ENCODE measurements around the gene GATAD2A.
"Not testable (repeated sequence)": the region's sequence is repeated elsewhere in the genome, so short reads cannot be mapped to it uniquely, and the experiment has no call there.

GATAD2A gene

DNA sequence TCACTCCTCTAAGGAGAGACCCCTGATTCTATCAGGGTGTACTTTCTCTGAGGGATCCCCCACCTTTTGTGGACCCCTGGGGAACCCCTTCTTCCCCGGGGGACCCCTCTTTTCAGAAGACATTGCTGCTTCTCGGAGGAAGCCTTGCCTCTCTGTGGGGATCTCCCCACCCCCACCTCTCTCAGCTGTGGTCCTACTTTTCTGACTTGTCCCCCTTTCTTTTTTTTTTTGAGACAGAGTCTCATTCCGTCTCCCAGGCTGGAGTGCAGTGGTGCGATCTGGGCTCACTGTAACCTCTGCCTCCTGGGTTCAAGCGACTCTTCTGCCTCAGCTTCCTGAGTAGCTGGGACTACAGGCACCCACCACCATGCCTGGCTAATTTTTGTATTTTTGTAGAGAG, 18.4 kb upstream of the GATAD2A start:
- TF ChIP-seq, protein P1, sequence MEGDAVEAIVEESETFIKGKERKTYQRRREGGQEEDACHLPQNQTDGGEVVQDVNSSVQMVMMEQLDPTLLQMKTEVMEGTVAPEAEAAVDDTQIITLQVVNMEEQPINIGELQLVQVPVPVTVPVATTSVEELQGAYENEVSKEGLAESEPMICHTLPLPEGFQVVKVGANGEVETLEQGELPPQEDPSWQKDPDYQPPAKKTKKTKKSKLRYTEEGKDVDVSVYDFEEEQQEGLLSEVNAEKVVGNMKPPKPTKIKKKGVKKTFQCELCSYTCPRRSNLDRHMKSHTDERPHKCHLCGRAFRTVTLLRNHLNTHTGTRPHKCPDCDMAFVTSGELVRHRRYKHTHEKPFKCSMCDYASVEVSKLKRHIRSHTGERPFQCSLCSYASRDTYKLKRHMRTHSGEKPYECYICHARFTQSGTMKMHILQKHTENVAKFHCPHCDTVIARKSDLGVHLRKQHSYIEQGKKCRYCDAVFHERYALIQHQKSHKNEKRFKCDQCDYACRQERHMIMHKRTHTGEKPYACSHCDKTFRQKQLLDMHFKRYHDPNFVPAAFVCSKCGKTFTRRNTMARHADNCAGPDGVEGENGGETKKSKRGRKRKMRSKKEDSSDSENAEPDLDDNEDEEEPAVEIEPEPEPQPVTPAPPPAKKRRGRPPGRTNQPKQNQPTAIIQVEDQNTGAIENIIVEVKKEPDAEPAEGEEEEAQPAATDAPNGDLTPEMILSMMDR (IDR thresholded peaks at IDR 0.05; ENCODE audit: insufficient read depth, low read length, missing control alignments): no peak
- H3K4me3 ChIP-seq (ENCODE audit: low read depth, low read length): no peak overlapping the region; the same call in 1 of the 2 replicates
- DNase-seq (ENCODE audit: low read depth, low spot score): no peak
- ChIA-PET CTCF (no interaction called here), POLR2A (no interaction called here)

DNA sequence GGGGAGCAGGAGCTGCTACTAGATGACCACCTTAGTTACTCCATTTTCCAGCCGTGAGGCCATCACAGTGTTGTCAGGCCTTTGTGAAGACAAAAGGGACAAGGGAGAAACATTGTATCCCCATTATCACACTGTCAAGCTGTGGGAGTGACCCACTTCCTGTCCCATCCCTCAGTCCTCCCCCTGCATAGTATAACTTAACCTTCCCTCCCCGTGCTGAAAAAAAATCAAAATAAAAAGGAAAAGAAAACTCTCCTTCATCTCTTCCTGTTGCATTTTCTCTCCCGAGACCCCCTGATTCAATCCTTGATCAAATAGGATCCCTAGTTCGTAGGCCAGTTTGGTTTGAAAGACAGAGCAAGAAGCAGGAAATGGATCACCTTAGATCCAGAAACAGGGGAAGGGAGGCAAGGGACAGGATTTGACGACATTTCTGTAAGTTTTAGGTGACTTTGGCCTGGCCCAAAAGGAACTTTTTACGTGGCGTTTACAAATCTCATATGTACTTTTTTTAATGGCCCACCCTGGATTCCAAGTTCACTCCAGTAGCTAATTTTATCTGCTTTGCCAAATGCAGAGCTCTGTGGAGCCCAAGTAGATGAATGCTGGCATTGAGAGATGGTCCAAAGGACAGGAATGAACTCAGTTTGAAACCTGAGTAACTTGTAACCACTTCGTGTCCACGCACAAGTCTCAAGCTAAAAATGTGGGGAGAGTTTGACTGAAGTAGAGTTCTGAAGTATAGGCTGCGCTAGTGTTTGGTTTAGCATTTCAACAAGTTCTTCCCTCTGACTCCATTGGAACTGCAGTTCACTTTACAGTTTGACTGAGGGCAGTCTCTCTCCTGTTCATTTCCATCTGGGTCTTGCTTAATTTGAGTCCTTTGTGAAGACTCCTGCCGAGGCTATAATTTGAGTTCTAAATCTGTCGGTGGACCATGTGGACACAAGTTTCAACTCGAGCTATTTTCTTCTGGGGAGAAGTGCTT, 16.6 kb upstream of the GATAD2A start:
- TF ChIP-seq, protein P1 (IDR thresholded peaks at IDR 0.05; ENCODE audit: insufficient read depth, low read length, missing control alignments): no peak
- ChIA-PET POLR2A (no interaction called here), CTCF (interaction anchor here (1.0 to 1.8 kb wide), 2 partner anchors 10 to 102 kb away, joined by 3 to 5 read pairs; no protein-coding TSS in a partner anchor)
- no peak overlapping the region for H3K4me3 ChIP-seq (ENCODE audit: low read depth, low read length)
- no peak for DNase-seq (ENCODE audit: low read depth, low spot score)

DNA sequence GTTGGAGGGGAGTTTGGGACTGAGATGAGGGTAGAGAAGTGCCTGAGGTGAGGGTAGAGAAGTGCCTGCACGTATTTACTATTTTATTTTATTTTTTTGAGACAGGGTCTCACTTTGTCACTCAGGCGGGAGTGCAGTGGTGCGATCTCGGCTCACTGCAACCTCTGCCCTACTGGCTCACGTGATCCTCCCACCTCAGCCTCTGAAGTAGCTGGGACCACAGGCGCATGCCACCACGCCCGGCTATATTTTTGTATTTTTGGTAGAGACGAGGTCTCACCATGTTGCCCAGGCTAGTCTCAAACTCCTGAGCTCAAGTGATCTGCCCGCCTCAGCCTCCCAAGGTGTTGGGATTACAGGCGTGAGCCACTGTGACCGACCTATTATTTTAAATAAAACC, 15.8 kb upstream of the GATAD2A start:
- POLR2A ChIA-PET; H3K4me3 ChIP-seq (ENCODE audit: low read depth, low read length); DNase-seq (ENCODE audit: low read depth, low spot score): not testable (repeated sequence)
- CTCF ChIA-PET: interaction anchor here (1.8 kb wide), 1 partner anchor 101 kb away, joined by 5 read pairs; no protein-coding TSS in a partner anchor

DNA sequence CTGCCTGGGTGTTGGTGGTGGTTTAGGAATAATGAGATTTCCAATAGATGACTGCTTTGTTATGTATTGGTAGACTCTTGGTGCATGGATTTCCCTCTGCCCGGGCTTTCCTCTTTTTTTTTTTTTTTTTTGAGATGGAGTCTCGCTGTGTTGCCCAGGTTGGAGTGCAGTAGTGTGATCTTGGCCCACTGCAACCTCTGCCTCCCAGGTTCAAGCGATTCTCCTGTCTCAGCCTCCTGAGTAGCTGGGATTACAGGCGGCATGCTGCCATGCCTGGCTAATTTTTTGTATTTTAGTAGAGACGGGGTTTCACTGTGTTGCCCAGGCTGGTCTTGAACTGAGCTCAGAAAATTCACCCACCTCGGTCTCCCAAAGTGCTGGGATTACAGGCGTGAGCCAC, 11.1 kb upstream of the GATAD2A start:
- POLR2A ChIA-PET; H3K4me3 ChIP-seq (ENCODE audit: low read depth, low read length); DNase-seq (ENCODE audit: low read depth, low spot score): not testable (repeated sequence)
- CTCF ChIA-PET: interaction anchor here (0.6 to 1.5 kb wide), 3 partner anchors 10 to 97 kb away, joined by 3 to 5 read pairs (median 4); no protein-coding TSS in a partner anchor

DNA sequence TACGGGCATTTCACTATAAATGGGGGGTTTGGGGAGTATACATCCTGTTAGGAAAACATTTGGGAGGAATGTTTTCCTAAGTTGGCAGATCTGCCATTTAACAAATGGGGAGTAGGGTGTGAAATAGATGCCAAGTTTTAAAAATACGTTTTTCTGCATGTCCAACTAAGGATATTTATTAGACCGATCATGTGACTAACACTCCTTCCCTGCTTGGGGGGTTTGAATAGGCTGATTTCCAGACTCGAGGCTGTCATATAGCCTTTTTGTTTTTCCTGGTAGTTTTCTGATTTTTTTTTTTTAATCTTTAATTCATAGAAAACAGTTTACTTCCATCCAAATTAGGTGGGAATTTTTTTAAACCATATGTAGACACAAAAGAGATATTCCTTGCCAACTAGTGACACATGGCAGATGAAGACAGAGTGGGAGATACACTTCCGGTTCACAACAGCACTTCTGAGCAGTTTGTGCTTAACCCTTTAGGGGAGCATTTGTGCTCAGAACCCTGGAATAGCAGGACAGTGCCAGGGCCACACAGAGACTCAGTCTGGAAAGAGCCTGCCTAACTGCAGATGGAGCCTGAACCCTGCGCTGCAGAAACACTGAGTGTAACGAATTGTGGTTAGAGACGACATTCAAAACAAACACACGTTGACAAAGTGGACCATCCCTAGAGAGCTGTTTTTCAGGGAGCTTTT, 5.6 kb upstream of the GATAD2A start:
- ChIA-PET CTCF (interaction anchor here (3.5 kb wide), 1 partner anchor 91 kb away, joined by 13 read pairs; no protein-coding TSS in a partner anchor), POLR2A (interaction anchor here (0.8 kb wide), 1 partner anchor 14 kb away, joined by 3 read pairs; no protein-coding TSS in a partner anchor)
- TF ChIP-seq, protein P1 (IDR thresholded peaks at IDR 0.05; ENCODE audit: insufficient read depth, low read length, missing control alignments): no peak
- no peak overlapping the region for H3K4me3 ChIP-seq (ENCODE audit: low read depth, low read length)
- no peak for DNase-seq (ENCODE audit: low read depth, low spot score)

DNA sequence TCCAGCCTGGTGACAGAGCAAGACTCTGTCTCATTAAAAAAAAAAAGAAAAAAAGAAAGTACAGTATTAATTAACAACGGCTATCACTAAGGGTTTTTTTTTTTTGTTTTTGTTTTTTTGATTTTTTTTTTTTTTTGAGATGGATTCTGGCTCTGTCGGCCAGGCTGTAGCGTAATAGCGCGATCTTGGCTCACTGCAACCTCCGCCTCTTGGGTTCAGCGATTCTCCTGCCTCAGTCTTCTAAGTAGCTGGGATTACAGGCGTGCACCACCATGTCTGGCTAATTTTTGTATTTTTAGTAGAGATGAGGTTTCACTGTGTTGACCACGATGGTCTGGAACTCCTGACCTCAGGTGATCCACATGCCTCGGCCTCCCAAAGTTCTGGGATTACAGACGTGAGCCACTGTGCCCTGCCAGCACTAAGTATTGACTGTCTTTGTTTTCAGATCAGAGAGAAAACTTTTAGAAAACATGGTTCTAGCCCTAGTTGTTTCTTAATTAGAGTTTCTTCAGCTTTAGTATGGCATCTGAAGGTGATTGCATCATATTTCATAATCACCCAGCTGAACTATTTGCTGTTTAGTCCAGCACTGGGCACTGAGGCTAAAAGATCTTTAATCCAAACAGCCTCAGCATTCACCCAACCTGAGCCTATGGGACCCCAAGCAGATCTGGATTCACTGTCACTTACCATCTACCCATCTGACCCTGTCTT, 2.7 kb upstream of the GATAD2A start:
- POLR2A ChIA-PET: interaction anchor here (0.8 kb wide), 1 partner anchor 17 kb away, joined by 3 read pairs; no protein-coding TSS in a partner anchor

More for the DNA sequence above, 2.7 kb upstream of the GATAD2A start:
- no peak overlapping the region for H3K4me3 ChIP-seq (ENCODE audit: low read depth, low read length)
- DNase-seq (ENCODE audit: low read depth, low spot score): no peak
- CTCF ChIA-PET: interaction anchor here (0.9 to 2.0 kb wide), 3 partner anchors 56 to 88 kb away, joined by 3 to 11 read pairs (median 3); no protein-coding TSS in a partner anchor
- TF ChIP-seq, protein P1 (IDR thresholded peaks at IDR 0.05; ENCODE audit: insufficient read depth, low read length, missing control alignments): no peak

Measured in AG04449 (cell line).